ENCODE results near the gene CEMIP2.

The CEMIP2 gene

GRCh38 chr9:71767776-71768321 is 464 bp downstream of the CEMIP2 start:
- no peak for TF ChIP-seq CTCF (IDR thresholded peaks at IDR 0.05; ENCODE audit: insufficient read depth, low read length, poor library complexity, severe bottlenecking)
- 0 out of 2 replicates have a peak, but pooled peaks have one; percentile 81 for TF ChIP-seq EZH2phosphoT487 (conservative IDR thresholded peaks at IDR 0.05; ENCODE audit: low read length)
- H3K4me3 ChIP-seq (ENCODE audit: insufficient read depth, low read length, poor library complexity, severe bottlenecking) = peak overlapping the region; percentile 71
- no peak overlapping the region for H3K9ac ChIP-seq (ENCODE audit: low read length)
- no peaks in the 10 kb centered on the region for H3K36me3 ChIP-seq (ENCODE audit: low read length)
- no peaks in the 10 kb centered on the region for H3K9me2 ChIP-seq (replicated peaks; ENCODE audit: insufficient read depth, low read length)
- no peak overlapping the region for H3K27ac ChIP-seq (ENCODE audit: low read depth, low read length)
- H3F3A ChIP-seq (ENCODE audit: insufficient read depth) = 0 out of 2 replicates have a peak, but pooled peaks cover 4% of the 10 kb centered on the region
- H3K4me2 ChIP-seq (ENCODE audit: low read depth, low read length, poor library complexity, severe bottlenecking) = peak overlapping the region; percentile 71
- no peaks in the 10 kb centered on the region for H3K9me3 ChIP-seq (ENCODE audit: insufficient read depth, low read length)
- H3K27me3 ChIP-seq (ENCODE audit: low read length) = no peaks in the 10 kb centered on the region
- H2AFZ ChIP-seq (ENCODE audit: low read depth, low read length, severe bottlenecking) = no peak overlapping the region
- H4K20me1 ChIP-seq (ENCODE audit: low read depth, low read length) = no peaks in the 10 kb centered on the region
- no peaks in the 10 kb centered on the region for H3K79me2 ChIP-seq (ENCODE audit: insufficient read depth, low read length)

- no peak overlapping the region for H3K9ac ChIP-seq (ENCODE audit: low read length)
Observed at GRCh38 chr9:71767163-71767775, 1.0 kb downstream of the CEMIP2 start.

GRCh38 chr9:71766663-71767062 is 1.6 kb downstream of the CEMIP2 start:
- no peak overlapping the region for H3K4me2 ChIP-seq (ENCODE audit: low read depth, low read length, poor library complexity, severe bottlenecking)
- no peak overlapping the region for H2AFZ ChIP-seq (ENCODE audit: low read depth, low read length, severe bottlenecking)
- H3K36me3 ChIP-seq (ENCODE audit: low read length) = no peaks in the 10 kb centered on the region
- no peaks in the 10 kb centered on the region for H4K20me1 ChIP-seq (ENCODE audit: low read depth, low read length)
- H3K27ac ChIP-seq (ENCODE audit: low read depth, low read length) = no peak overlapping the region
- no peaks in the 10 kb centered on the region for H3K9me2 ChIP-seq (replicated peaks; ENCODE audit: insufficient read depth, low read length)
- TF ChIP-seq EZH2phosphoT487 (conservative IDR thresholded peaks at IDR 0.05; ENCODE audit: low read length) = no peak
- TF ChIP-seq CTCF (IDR thresholded peaks at IDR 0.05; ENCODE audit: insufficient read depth, low read length, poor library complexity, severe bottlenecking) = no peak
- H3F3A ChIP-seq (ENCODE audit: insufficient read depth) = 0 out of 2 replicates have a peak, but pooled peaks cover 4% of the 10 kb centered on the region
- H3K79me2 ChIP-seq (ENCODE audit: insufficient read depth, low read length) = no peaks in the 10 kb centered on the region
- H3K27me3 ChIP-seq (ENCODE audit: low read length) = no peaks in the 10 kb centered on the region
- H3K9me3 ChIP-seq (ENCODE audit: insufficient read depth, low read length) = no peaks in the 10 kb centered on the region
- no peak overlapping the region for H3K4me3 ChIP-seq (ENCODE audit: insufficient read depth, low read length, poor library complexity, severe bottlenecking)
- H3K9ac ChIP-seq (ENCODE audit: low read length) = no peak overlapping the region

More at GRCh38 chr9:71767163-71767775, 1.0 kb downstream of the CEMIP2 start:
- Histone ChIP-seq H4K20me1 (ENCODE audit: low read depth, low read length) (no peaks in the 10 kb centered on the region), H3F3A (ENCODE audit: insufficient read depth) (0 out of 2 replicates have a peak, but pooled peaks cover 4% of the 10 kb centered on the region), H3K79me2 (ENCODE audit: insufficient read depth, low read length) (no peaks in the 10 kb centered on the region), H2AFZ (ENCODE audit: low read depth, low read length, severe bottlenecking) (no peak overlapping the region), H3K36me3 (ENCODE audit: low read length) (no peaks in the 10 kb centered on the region), H3K4me2 (ENCODE audit: low read depth, low read length, poor library complexity, severe bottlenecking) (peak overlapping the region; percentile 71), H3K27ac (ENCODE audit: low read depth, low read length) (no peak overlapping the region), H3K4me3 (ENCODE audit: insufficient read depth, low read length, poor library complexity, severe bottlenecking) (no peak overlapping the region), H3K27me3 (ENCODE audit: low read length) (no peaks in the 10 kb centered on the region), H3K9me3 (ENCODE audit: insufficient read depth, low read length) (no peaks in the 10 kb centered on the region), H3K9me2 (replicated peaks; ENCODE audit: insufficient read depth, low read length) (no peaks in the 10 kb centered on the region)
- TF ChIP-seq CTCF (IDR thresholded peaks at IDR 0.05; ENCODE audit: insufficient read depth, low read length, poor library complexity, severe bottlenecking) (no peak), EZH2phosphoT487 (conservative IDR thresholded peaks at IDR 0.05; ENCODE audit: low read length) (no peak)

All from SU-DHL-6 (cell line).